Endothelial cell (in vitro differentiated cells): ENCODE data around the gene PRSS16. TPM values are rescaled to one million over a fixed set of nuclear protein-coding genes. Genes with fewer than 3 reads are reported as not detected.
A peak's percentile ranks its signal among the peaks of the same experiment; 100 is the strongest.

Experiments used
- DNase-seq: peaks from one replicate; pipeline ENCODE4 v3.0.0; 2021; ENCODE audit warnings: low spot score
- H3K27ac Mint-ChIP-seq: one replicate; pipeline ENCODE4 v1.8.0; 2021; ENCODE audit warnings: mixed read lengths, inconsistent platforms; ENCODE audit not compliant: unreplicated experiment
- H3K27me3 Mint-ChIP-seq: one replicate; pipeline ENCODE4 v1.8.0; 2021; ENCODE audit warnings: mild to moderate bottlenecking, moderate library complexity, mixed read lengths, inconsistent platforms; ENCODE audit not compliant: unreplicated experiment
- H3K36me3 Mint-ChIP-seq: one replicate; pipeline ENCODE4 v1.8.0; 2021; ENCODE audit warnings: mild to moderate bottlenecking, low read depth, mixed read lengths, inconsistent platforms; ENCODE audit not compliant: unreplicated experiment
- H3K4me1 Mint-ChIP-seq: one replicate; pipeline ENCODE4 v1.8.0; 2021; ENCODE audit warnings: mild to moderate bottlenecking, mixed read lengths, inconsistent platforms; ENCODE audit not compliant: unreplicated experiment
- H3K4me3 Mint-ChIP-seq: one replicate; pipeline ENCODE4 v1.8.0; 2021; ENCODE audit warnings: mild to moderate bottlenecking, mixed read lengths, inconsistent platforms; ENCODE audit not compliant: unreplicated experiment
- H3K9me3 Mint-ChIP-seq: one replicate; pipeline ENCODE4 v1.8.0; 2021; ENCODE audit warnings: mixed read lengths, inconsistent platforms; ENCODE audit not compliant: unreplicated experiment
- CTCF ChIP-seq: fragments of 200-600 bp; sonication (generic); IDR thresholded peaks from one replicate; pipeline ENCODE4 v1.5.0; 2021; ENCODE audit warnings: antibody characterized with exemption; ENCODE audit not compliant: unreplicated experiment
- total RNA-seq: library from RNA; stranded (reverse); fragmentation: NEBNext Ultra II Directional; extraction: Animal tissue kit (Norgen Biotek cat#: 25700); gene quantifications from one replicate; pipeline ENCODE4 v1.2.1, GENCODE V29; 2021; ENCODE audit not compliant: unreplicated experiment

Gene PRSS16
- total RNA-seq, 1 donor from 2014 or later, result 6.1 TPM

- Mint-ChIP-seq H3K9me3 (no peaks in the 10 kb centered on the region), H3K27ac (no peak overlapping the region), H3K36me3 (no peaks in the 10 kb centered on the region), H3K4me1 (peaks cover 12% of the 10 kb centered on the region), H3K4me3 (no peak overlapping the region), H3K27me3 (peaks cover 11% of the 10 kb centered on the region)
- DNase-seq, result no peak
- no peak for TF ChIP-seq CTCF
Observed at GRCh38 chr6:27275025-27275956, 27.8 kb downstream of the PRSS16 start.

GRCh38 chr6:27279513-27280063 lies 32.1 kb downstream of the PRSS16 start:
- no peaks in the 10 kb centered on the region for H3K9me3 Mint-ChIP-seq
- peaks cover 17% of the 10 kb centered on the region for H3K27me3 Mint-ChIP-seq
- DNase-seq, result peak; percentile 12
- no peaks in the 10 kb centered on the region for H3K36me3 Mint-ChIP-seq
- peaks cover 19% of the 10 kb centered on the region for H3K4me1 Mint-ChIP-seq
- H3K27ac Mint-ChIP-seq, result peak overlapping the region; percentile 86
- peak overlapping the region; percentile 91 for H3K4me3 Mint-ChIP-seq
- no peak for TF ChIP-seq CTCF

GRCh38 chr6:27280064-27280539 lies 32.6 kb downstream of the PRSS16 start:
- DNase-seq, result peak; percentile 56

GRCh38 chr6:27280540-27281000 lies 33.1 kb downstream of the PRSS16 start:
- Mint-ChIP-seq H3K4me1 (peaks cover 22% of the 10 kb centered on the region), H3K27me3 (peaks cover 20% of the 10 kb centered on the region), H3K27ac (peak overlapping the region; percentile 64), H3K36me3 (no peaks in the 10 kb centered on the region), H3K4me3 (peak overlapping the region; percentile 91), H3K9me3 (no peaks in the 10 kb centered on the region)
- TF ChIP-seq CTCF, result no peak
- DNase-seq, result peak; percentile 24

More at GRCh38 chr6:27280064-27280539, 32.6 kb downstream of the PRSS16 start:
- peaks cover 18% of the 10 kb centered on the region for H3K27me3 Mint-ChIP-seq
- H3K36me3 Mint-ChIP-seq, result no peaks in the 10 kb centered on the region
- H3K4me1 Mint-ChIP-seq, result peaks cover 22% of the 10 kb centered on the region
- no peak for TF ChIP-seq CTCF
- H3K27ac Mint-ChIP-seq, result peak overlapping the region; percentile 86
- H3K4me3 Mint-ChIP-seq, result peak overlapping the region; percentile 91
- H3K9me3 Mint-ChIP-seq, result no peaks in the 10 kb centered on the region
